Inflammatory macrophage treated with lipopolysaccharide for 4 hours (primary cell): Measurements from ENCODE around the gene GADD45B.
"Not testable (repeated sequence)": the region's sequence is repeated elsewhere in the genome, so short reads cannot be mapped to it uniquely, and the experiment has no call there.

Source experiments
- DNase-seq: peaks from one replicate; pipeline ENCODE4 v3.0.0-alpha.2; 2020

Gene GADD45B

DNA sequence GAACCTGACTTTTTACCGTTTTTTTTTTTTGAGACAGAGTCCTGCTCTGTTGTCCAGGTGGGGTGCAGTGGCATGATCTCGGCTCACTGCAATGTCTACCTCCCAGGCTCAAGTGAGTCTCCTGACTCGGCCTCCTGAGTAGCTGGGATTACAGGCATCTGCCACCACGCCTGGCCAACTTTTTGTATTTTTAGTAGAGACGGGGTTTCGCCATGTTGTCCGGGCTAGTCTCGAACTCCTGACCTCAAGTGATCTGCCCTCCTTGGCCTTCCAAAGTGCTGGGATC is 6.1 kb upstream of the GADD45B start:
- DNase-seq: not testable (repeated sequence)

DNA sequence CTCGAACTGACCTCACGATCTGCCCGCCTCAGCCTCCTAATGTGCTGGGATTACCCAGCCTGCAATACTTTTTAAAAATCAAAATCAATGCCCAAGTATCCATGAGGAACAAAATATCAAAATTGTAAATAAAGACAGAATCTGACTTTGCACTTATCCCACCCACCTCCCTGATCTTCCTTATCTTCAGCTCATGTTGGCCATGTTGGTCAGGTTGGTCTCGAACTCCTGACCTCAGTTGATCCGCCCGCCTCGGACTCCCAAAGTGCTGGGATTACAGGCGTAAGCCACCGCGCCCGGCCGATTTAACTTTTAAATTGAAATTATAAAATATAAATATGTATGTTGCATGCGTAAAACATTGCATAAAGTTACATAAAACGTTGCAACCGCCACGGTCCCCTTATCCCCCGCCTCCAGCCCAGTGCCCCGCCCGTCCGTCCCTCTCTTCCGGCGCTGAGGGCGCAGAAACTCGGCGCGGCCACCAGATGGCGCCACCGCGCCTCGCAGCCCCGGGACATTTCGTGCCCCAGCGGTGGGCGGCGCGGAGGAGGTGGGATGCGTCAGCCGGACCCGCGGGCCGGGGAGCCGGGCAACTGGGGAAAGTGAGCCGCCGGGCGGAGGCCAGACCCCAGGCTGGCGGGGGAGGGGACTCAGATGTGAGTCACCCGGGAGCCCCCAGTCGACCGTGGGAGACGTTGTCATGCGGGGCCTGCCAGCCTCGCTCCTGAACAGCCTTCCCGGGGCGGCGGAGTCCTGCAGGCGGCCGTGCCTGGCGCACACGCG is 1.5 kb upstream of the GADD45B start:
- peak; percentile 94 for DNase-seq

DNA sequence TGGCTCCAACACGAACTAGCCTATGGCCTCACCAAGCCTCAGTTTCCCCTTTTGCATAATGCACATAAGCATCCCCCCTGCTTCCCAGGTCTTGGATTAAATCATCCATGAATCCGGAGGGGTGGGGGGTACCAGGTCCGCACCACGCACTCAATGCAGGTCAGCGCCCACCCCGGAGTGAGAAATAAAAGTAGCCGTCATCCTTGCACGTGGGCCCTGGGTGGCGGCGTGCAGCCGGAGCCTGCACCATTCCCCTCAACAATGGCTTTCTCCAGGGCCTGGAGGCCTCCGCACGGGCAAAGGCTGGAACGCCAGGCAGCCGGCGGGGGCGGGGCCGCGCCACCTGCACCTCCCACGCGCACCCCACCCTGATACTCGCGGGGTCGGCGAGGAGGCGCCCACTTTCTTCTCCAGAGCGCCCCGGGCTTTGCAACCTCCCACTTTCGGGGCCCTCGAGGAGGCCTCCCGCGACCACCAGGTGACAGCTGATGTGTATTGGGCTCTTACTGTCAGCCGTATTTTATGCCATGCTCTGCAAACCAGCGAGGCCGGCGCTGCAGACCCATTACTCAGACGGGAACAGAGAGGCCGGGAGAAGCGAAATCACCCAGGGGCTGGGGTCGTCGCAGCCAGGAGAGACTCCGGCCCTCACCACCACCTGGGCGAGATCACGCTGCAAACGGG is 767 bp upstream of the GADD45B start:
- DNase-seq: peak; percentile 60

DNA sequence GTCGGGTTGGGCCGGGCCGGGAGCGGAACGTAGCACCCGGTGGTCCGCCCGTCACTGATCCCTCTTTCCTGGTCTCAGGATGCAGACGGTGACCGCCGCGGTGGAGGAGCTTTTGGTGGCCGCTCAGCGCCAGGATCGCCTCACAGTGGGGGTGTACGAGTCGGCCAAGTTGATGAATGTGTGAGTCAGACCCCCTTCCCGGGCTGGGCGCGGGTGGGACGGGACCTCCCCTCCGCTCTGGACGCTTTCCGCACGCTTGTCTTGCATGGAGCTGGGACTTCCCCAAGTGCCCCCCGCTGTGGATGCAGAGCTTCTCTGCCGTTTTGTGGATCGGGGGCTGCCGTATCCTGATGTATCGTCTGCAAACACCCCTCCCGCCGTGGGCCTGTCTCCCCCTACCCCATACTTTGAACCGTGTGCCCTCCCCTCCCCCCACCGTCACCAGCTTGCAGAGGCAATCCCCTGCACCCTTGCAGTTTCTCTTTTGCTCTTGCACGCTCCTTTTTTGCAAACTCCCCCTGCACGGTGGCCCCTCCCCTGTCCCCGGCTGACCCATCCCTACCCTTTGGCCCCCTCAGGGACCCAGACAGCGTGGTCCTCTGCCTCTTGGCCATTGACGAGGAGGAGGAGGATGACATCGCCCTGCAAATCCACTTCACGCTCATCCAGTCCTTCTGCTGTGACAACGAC is 669 bp downstream of the GADD45B start:
- peak; percentile 83 for DNase-seq

DNA sequence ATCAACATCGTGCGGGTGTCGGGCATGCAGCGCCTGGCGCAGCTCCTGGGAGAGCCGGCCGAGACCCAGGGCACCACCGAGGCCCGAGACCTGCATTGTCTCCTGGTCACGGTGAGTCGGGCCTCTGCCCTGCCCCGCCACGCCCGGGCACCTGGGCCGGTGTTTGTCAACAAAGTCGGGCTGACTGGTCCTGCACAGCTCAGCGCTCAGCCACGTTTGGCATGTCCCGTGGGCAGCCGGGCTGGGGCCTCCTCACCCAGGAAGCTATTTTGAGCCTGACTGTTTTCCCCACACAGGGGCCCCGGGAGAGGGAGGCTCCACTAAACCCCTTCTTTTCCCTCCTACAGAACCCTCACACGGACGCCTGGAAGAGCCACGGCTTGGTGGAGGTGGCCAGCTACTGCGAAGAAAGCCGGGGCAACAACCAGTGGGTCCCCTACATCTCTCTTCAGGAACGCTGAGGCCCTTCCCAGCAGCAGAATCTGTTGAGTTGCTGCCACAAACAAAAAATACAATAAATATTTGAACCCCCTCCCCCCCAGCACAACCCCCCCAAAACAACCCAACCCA is 1.3 kb downstream of the GADD45B start:
- no peak for DNase-seq

DNA sequence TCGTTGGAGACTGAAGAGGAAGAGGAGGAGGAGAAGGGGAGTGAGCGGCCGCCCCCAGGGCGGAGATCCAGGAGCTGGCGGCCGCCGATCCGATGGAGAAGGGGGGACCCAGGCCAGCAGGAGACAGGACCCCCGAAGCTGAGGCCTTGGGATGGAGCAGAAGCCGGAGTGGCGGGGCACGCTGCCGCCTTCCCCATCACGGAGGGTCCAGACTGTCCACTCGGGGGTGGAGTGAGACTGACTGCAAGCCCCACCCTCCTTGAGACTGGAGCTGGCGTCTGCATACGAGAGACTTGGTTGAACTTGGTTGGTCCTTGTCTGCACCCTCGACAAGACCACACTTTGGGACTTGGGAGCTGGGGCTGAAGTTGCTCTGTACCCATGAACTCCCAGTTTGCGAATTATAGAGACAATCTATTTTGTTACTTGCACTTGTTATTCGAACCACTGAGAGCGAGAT is 1.8 kb downstream of the GADD45B start:
- DNase-seq: no peak

DNA sequence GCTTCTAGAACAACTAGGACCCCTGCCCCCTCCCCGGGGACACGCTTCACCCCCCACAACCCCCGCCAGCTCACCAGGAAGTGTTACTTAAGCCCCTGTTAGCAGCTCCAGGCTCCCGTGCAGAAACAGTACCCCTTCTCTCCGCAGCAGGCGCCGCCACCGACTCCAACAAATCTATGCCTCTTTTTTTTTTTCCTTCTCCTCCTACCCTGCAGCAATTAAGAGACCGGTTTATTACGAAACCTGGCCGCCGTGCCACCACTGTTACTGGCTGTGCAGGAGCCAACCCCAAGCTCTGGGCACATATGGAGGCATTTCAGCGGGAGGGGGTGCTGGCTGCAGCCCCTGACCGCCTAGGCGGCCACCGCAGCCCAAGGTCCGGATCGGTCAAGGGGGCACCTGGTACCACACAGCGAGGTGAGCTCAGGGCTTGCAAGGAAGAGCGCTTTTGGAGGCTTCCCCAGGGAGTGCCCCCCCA is 2.4 kb downstream of the GADD45B start:
- peak; percentile 57 for DNase-seq

DNA sequence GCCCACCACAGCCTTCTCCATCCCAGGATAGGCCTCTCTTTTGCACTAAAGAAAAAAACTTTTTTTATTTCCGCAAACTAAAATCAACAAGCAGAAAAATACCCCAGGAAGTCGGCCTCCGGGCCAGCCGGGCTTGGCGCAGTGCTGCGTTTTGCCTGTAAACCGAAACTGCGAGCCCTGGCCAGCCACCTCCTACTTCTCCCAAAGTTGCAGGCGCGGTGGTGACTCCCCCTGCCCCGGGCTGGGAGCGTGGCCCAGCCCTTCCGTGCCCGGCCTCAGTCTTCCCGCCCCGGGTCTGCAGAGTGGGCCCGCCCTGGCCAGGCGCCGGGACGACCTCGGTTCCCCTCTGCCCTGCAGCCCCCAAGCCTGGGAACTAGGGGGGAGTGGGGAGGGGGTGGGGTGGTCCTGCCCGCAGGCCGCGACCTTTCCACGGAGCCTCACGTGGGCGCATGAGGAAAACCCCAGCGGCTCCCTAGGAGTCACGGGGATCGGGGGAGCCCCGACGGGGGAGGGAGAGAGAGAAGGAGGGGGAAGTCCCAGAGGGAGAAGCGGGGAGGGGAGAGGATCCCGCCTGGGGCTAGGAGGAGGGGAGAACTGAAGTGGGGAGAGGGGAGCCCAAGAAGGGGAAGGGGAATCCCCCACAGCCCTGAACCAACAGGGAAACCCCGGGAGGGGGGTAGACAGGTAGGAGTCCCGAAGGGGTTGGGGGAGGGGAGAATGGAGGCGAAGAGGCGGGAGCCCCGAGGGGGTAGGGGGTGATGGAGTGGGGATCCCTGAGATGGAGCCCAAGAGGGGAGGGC is 3.0 kb downstream of the GADD45B start:
- peak; percentile 94 for DNase-seq

DNA sequence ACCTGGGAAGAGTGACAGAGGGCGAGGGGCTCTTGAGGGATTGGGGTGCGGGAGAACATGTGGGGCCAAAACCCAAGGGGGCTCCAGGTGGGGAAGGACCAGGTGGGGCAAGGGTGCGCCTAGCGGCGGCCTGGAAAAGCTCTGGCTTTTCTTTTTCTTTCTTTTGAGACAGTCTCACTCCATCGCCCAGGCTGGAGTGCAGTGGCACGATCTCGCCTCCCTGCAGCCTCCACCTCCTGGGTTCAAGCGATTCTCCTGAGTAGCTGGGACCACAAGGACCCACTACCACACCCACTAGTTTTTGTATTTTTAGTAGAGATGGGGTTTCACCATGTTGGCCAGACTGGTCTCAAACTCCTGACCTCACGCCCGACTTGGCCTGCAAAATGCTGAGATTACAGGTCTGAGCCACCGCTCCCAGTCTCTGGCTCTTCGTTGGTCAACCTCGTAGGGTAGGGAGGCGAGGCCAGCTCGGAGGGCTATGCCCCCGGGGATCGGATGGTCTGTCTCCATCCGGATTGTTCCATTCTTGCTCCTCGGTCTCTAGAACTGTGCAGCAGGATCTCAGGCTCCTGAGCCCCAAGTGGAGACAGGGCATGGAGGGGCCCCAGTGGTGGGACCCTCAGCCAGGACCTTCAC is 3.7 kb downstream of the GADD45B start:
- DNase-seq: no peak

DNA sequence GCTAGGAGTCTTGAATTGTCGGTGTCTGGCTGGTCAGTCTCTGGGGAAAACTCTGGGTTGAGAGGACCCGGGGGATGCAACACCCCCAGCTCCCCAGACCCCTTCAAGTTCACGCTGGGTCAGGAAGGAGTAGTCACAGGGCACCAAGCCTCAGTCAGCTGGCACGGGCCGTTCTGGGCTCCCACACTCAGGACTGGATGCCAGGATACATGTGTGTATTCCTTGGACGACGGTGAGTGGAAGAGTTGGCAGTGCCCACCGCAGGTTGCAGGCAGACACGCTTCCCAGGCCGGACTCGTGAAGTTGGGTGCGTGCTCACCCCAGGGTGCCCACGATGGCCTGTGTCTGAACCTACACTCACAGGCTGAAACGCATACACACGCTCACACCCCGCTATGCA is 5.5 kb downstream of the GADD45B start:
- DNase-seq: no peak

DNA sequence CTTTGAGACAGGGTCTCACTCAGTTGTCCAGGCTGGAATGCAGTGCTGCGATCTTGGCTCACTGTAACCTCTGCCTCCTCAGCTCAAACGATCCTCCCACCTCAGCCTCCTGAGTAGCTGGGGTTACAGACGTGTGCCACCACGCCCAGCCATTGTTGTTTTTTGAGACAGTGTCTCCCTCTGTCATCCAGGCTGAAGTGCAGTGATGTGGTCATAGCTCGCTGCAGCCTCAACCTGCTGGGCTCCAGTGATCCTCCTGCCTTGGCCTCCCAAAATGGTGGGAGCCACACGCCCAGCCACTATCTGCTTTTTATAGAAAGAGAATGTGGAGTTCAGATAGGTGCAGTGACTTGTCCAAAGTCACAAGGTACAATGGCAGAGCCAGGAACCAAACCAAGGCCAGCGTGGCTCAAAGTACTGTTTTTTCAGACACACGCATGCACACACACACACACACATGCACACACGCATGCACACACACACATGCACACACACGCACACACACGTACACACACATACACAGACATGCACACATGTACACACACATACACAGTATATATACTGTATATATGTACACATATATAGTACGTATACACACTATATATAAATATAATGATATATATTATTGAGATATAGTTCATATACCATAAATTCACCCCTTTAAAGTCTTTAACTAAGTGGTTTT is 6.6 kb downstream of the GADD45B start:
- DNase-seq: no peak

DNA sequence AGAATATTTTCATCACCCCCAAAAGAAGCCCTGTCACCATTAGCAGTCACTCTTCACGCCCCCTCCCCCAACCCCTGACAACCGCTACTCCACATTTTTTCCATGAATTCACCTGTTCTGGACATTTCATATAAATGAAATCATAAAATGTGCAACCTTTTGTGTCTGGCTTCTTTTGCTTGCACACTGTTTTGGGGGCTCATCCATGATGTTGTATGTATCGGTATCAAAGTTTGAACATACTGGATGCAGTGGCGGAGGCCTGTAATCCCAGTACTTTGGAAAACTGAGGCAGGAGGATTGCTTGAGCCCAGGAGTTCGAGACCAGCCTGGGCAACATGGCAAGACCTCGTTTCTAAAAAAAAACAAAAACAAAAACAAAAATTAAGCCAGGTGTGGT is 7.2 kb downstream of the GADD45B start:
- no peak for DNase-seq

DNA sequence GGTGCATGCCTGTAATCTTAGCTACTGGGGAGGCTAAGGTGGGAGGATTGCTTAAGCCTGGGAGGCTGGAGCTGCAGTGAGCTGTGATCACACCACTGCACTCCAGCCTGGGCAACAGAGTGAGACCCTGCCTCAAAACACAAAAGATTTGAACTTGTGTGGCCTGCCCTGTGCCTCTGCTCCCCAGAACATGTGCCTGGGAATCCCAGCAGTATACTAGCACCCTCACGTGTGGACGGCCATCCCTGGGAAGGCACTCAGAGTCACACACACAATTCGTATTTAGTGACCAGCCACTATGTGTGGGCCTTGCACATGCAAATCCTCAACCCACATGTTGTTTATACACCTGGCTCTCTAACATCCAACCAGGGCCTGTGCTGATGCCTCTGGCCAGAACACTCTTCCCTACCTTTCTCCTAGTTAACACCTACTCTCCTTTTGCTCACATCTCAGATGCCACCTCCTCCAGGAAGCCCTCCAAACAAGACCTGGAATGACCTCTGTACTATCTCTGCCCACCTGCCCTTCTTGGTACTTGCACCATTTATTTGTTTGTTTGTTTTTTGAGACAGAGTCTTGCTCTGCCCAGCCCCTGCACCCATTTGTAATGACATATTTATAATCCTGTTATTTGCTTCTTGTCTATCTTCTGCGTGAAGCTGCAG is 7.7 kb downstream of the GADD45B start:
- no peak for DNase-seq

DNA sequence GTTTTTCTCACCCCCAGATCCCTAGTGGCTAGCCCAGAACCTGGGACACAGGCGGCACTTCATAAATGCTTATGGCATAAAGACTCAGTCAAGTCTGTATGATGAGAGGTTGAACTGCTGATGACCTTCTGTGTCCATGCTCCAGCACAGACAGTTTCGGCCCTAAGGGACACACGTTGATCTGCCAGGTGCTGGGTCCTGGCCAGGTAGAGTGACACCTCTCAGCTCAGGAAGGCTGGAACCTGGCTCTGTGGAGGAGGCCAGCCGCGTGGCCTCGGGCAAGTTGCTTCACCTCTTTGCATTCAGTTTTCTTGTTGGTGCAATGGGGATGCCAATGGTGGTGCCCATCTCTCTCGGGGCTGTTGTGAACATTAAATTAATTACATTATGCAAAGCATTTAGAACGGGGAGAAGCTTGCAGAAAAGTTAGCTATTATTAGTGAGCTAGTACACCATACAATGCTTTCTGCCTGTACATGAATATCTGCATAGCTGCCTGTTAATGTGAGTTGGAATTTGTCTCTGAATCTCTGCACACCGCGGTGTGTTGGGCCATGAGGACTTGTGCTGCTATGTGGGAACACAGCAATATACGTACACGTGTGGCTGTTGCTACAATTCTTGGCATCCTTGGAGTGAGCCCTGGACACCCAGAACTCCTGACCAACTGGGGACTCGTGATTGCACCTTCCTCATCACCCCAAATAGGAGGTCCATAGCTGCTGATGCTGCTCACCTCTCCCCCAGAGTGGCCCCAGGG is 8.4 kb downstream of the GADD45B start:
- no peak for DNase-seq

DNA sequence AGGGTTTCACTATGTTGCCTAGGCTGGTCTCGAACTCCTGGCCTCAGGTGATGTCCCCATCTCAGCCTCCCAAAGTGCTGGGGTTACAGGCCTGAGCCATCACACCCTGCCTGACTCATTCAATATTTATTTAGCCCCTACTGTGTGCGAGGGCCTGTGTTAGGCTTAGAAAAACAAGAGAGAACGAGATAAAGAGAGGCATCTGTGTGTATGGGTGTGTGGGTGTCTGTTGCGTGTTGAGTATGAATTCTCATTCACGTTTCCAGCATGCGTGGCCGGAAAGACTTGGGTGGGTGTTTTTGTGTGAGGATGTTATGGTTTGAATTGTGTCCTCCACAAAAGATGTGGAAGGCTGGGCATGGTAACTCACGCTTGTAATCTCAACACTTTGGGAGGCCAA is 9.5 kb downstream of the GADD45B start:
- no peak for DNase-seq

DNA sequence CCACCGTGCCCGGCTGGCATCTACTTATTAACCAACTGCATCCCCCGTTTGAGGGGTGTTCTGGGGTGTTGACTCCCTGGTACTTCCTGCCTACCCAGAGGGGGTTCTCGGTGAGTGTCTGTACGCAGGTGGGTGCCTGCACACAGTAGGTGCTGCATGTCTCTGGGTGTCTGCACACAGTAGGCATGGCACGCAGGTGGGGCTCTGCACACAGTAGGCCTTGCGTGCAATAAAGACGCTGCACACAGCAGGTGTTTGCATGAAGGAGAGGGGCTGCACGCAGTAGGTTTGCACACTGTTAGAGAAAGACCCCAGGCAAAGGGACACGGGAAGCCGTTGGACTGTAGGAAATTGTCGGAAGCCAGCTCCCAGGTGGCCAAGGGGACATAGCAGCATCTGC is 11.2 kb downstream of the GADD45B start:
- no peak for DNase-seq

DNA sequence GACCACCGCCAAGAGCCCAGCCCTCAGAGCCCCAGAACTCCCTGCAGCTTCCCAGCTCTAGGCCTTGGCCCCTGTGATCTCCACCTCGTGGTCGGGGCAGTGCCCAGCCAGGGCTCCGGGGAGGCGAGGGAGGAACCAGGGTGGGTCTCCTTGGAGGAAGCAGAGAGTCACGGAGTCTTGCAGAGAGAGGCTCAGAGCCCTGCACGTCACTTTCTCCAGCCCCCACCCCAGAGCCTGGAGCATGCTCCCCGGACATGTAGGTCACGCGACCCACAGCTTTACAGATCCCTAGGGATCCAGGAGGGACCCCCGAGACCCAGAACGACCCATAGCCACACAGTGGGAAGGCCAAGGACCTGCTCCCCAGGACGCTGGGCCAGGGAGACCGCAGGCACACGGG is 11.9 kb downstream of the GADD45B start:
- DNase-seq: no peak

DNA sequence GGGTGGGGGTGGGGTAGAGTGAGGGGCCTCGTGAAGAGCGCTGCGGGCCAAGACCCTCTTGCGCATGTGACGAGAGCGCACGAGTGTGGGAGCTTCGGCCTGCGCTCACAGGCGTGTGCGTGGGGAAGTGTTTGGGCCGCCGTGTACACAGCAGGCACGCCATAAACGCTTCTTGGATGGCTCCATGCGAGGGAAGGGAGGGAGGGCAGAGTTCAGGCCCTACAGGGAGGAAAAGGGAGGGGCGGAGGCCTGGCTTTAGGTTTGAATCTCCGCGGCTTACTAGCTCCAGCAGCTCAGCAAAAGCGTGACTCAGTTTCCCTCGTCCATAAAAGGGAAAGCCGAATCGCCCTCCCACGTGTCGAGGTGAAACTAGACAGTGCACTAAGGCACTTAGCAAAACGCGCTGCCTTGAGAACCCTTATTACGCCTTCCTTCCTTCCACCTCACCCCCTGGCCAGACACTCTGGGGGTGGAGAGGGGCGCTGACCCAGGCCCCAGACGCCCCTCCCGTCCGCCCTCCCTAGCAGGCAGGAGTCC is 12.5 kb downstream of the GADD45B start:
- DNase-seq: no peak

DNA sequence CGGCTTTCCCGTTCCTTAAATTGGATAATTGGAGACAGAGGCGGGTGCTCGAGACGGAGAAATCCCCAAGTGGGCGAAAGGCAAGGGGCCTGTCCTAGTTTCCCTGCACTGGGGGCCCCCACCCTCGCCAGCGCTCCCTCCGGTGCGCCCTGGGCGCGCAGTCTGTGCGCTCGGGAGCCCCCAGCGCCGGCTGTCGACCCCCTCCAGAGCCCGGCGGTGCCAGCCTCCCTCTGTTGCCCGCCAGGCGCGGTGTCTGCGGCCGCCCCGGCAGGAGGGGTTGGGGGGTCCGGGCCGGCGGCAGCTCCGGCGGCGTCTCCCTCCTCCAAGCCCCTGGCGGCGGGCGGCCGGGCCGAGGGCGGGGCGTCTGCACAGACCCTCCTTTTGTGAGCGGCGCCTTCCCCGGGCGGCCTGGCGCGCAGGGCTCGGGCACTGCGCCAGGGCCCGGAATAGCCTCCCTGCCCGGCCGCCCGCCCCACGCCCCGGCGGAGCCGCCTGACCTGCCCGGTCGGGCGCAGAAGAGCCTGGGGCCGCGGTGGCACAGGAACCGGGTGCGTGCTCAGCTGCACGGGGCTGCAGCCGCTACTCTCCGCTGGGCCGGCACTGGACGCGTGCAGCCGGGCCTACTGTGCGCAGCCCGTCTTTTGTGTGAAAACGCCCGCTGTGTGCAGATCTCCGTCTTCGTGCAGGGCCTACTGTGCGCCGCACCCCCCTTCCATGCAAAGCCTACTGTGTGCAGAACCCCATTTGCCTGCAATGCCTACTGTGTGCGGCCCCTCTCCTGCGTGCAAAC is 13.2 kb downstream of the GADD45B start:
- DNase-seq: peak; percentile 47
